Hematopoietic multipotent progenitor cell treated with erythropoietin and hydrocortisone succinate and interleukin-3 and kit ligand, for 4 days (in vitro differentiated cells): ENCODE measurements around the gene C19orf12.

ENCODE experiments used
- DNase-seq: peaks from one replicate; pipeline ENCODE4 v3.0.0-alpha.2; 2015

C19orf12 gene

GRCh38 chr19:29695765-29696564 lies 19.1 kb downstream of the C19orf12 start:
- no peak for DNase-seq

- peak; percentile 92 for DNase-seq
Measured at GRCh38 chr19:29694669-29695627, 20.1 kb downstream of the C19orf12 start.

GRCh38 chr19:29694161-29694560 lies 20.9 kb downstream of the C19orf12 start:
- DNase-seq, result no peak

GRCh38 chr19:29690842-29691241 lies 24.2 kb downstream of the C19orf12 start:
- peak; percentile 88 for DNase-seq

- DNase-seq, result peak; percentile 63
Measured at GRCh38 chr19:29687897-29688728, 26.9 kb downstream of the C19orf12 start.

GRCh38 chr19:29687244-29687896 lies 27.7 kb downstream of the C19orf12 start:
- DNase-seq, result no peak

GRCh38 chr19:29686285-29686805 lies 28.7 kb downstream of the C19orf12 start:
- DNase-seq, result no peak

GRCh38 chr19:29685326-29685725 lies 29.7 kb downstream of the C19orf12 start:
- DNase-seq, result no peak

- no peak for DNase-seq
Measured at GRCh38 chr19:29683009-29683408, 32.1 kb downstream of the C19orf12 start.

- DNase-seq, result no peak
Measured at GRCh38 chr19:29682236-29682895, 32.7 kb downstream of the C19orf12 start.

GRCh38 chr19:29681422-29682235 lies 33.4 kb downstream of the C19orf12 start:
- DNase-seq, result no peak

GRCh38 chr19:29680937-29681336 lies 34.1 kb downstream of the C19orf12 start:
- DNase-seq, result no peak

- peak; percentile 86 for DNase-seq
Measured at GRCh38 chr19:29680447-29680846, 34.6 kb downstream of the C19orf12 start.

GRCh38 chr19:29679598-29680210 lies 35.4 kb downstream of the C19orf12 start:
- DNase-seq, result no peak

GRCh38 chr19:29678484-29679106 lies 36.5 kb downstream of the C19orf12 start:
- no peak for DNase-seq

GRCh38 chr19:29677001-29677817 lies 37.9 kb downstream of the C19orf12 start:
- no peak for DNase-seq

- DNase-seq, result no peak
Measured at GRCh38 chr19:29676586-29676985, 38.5 kb downstream of the C19orf12 start.

- no peak for DNase-seq
Measured at GRCh38 chr19:29675650-29676186, 39.3 kb downstream of the C19orf12 start.
